ENCODE measurements around the gene GOLGA3. TPM values are rescaled to one million over a fixed set of nuclear protein-coding genes. Genes with fewer than 3 reads are reported as not detected.

GOLGA3 gene
- total and polyA plus RNA-seq, 9 of the 15 experiments (the other 6 are each of a cell fraction or from before 2014, with no cell fraction given), result 1.9 to 48.1 (median 18.4) TPM

DNA sequence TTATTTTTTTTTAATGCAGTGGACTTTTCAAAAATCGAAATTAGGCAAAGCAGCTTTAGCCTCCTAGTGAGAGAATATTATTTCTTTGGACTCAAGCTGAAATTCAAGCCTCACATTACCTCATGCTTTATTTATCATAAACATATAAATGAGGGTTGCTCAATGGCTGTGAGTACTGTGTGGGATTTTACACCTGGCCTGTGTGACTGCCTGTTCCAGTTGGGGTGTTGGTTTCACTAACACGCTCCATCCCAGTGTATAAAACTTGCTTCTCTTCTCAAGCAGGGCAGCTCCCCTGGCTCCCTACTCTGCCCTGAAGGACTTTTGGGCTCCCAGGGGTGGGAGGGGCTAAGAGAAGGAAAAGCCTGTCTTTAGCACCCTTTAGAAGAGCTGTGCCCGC is 82.1 kb downstream of the GOLGA3 start:
- Histone ChIP-seq H3K9me3 (replicated peaks; ENCODE audit: control insufficient read depth, insufficient read depth, low read depth, low read length) (no peaks in the 10 kb centered on the region), H3K9me1 (ENCODE audit: control insufficient read depth, insufficient read depth, low read length) (no peaks in the 10 kb centered on the region), H3K4me1 (replicated peaks in 1 of 2; ENCODE audit: control insufficient read depth in 2 of 2, insufficient read depth in 2 of 2, low read length in 2 of 2) (no peaks in the 10 kb centered on the region), H3K4me3 (no peak overlapping the region), H3K27me3 (ENCODE audit: control insufficient read depth in 2 of 2, insufficient read depth in 2 of 2, low read length in 2 of 2) (no peaks in the 10 kb centered on the region), H3K79me2 (ENCODE audit: control insufficient read depth, insufficient read depth, low read length) (peaks cover 16% of the 10 kb centered on the region; the same call in 2 of the 3 replicates), H4K20me1 (replicated peaks; ENCODE audit: control insufficient read depth, insufficient read depth, low read length) (peaks cover 4% of the 10 kb centered on the region; the same call in 1 of the 2 replicates), H2AFZ (ENCODE audit: low read depth, low read length) (no peak overlapping the region), H3K27ac (ENCODE audit: extremely low read depth, low read depth, low read length) (no peak overlapping the region), H3K9ac (ENCODE audit: insufficient read depth in 1 of 2, low read depth in 2 of 2, low read length in 2 of 2) (no peak overlapping the region), H3K36me3 (ENCODE audit: control insufficient read depth, insufficient read depth, low read length) (peaks cover 90% of the 10 kb centered on the region), H3K4me2 (ENCODE audit: insufficient read depth, low read length) (no peak overlapping the region)
- 94% methylated on average over 2 of the region's 3 CpGs for WGBS (ENCODE audit: insufficient coverage, low coverage, missing lambda C conversion rate)
- in situ Hi-C loops (cut with MboI), result no loop called here
- DNase-seq (ENCODE audit: extremely low read depth in 1 of 4, low spot score in 3 of 4) (no peak), ATAC-seq (no peak), FAIRE-seq (no peak)
- intact Hi-C loops (cut with micrococcal nuclease), result no loop called here
- ChIA-PET POLR2A (no interaction called here), CTCF (ENCODE audit: low intra/inter-chr PET ratio) (no interaction called here)
- no TSS peak for BruUV-seq (replicated peaks)
- TF ChIP-seq RUNX1 (IDR thresholded peaks at IDR 0.05; ENCODE audit: low read depth), result no peak
- no peak for TF ChIP-seq ZNF707 (CRISPR knock-in tag; conservative IDR thresholded peaks at IDR 0.05)
- TF ChIP-seq, protein P1, sequence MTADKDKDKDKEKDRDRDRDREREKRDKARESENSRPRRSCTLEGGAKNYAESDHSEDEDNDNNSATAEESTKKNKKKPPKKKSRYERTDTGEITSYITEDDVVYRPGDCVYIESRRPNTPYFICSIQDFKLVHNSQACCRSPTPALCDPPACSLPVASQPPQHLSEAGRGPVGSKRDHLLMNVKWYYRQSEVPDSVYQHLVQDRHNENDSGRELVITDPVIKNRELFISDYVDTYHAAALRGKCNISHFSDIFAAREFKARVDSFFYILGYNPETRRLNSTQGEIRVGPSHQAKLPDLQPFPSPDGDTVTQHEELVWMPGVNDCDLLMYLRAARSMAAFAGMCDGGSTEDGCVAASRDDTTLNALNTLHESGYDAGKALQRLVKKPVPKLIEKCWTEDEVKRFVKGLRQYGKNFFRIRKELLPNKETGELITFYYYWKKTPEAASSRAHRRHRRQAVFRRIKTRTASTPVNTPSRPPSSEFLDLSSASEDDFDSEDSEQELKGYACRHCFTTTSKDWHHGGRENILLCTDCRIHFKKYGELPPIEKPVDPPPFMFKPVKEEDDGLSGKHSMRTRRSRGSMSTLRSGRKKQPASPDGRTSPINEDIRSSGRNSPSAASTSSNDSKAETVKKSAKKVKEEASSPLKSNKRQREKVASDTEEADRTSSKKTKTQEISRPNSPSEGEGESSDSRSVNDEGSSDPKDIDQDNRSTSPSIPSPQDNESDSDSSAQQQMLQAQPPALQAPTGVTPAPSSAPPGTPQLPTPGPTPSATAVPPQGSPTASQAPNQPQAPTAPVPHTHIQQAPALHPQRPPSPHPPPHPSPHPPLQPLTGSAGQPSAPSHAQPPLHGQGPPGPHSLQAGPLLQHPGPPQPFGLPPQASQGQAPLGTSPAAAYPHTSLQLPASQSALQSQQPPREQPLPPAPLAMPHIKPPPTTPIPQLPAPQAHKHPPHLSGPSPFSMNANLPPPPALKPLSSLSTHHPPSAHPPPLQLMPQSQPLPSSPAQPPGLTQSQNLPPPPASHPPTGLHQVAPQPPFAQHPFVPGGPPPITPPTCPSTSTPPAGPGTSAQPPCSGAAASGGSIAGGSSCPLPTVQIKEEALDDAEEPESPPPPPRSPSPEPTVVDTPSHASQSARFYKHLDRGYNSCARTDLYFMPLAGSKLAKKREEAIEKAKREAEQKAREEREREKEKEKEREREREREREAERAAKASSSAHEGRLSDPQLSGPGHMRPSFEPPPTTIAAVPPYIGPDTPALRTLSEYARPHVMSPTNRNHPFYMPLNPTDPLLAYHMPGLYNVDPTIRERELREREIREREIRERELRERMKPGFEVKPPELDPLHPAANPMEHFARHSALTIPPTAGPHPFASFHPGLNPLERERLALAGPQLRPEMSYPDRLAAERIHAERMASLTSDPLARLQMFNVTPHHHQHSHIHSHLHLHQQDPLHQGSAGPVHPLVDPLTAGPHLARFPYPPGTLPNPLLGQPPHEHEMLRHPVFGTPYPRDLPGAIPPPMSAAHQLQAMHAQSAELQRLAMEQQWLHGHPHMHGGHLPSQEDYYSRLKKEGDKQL (CRISPR knock-in tag; IDR thresholded peaks at IDR 0.05; ENCODE audit: borderline replicate concordance), result no peak
- TF ChIP-seq MCM3 (IDR thresholded peaks at IDR 0.05), result no peak
- TF ChIP-seq, protein P2, sequence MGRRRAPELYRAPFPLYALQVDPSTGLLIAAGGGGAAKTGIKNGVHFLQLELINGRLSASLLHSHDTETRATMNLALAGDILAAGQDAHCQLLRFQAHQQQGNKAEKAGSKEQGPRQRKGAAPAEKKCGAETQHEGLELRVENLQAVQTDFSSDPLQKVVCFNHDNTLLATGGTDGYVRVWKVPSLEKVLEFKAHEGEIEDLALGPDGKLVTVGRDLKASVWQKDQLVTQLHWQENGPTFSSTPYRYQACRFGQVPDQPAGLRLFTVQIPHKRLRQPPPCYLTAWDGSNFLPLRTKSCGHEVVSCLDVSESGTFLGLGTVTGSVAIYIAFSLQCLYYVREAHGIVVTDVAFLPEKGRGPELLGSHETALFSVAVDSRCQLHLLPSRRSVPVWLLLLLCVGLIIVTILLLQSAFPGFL (CRISPR knock-in tag; IDR thresholded peaks at IDR 0.05), result no peak
- TF ChIP-seq PHB (CRISPR knock-in tag; IDR thresholded peaks at IDR 0.05), result no peak
- no peak for TF ChIP-seq RCOR1 (IDR thresholded peaks at IDR 0.05; ENCODE audit: borderline replicate concordance in 1 of 2, low read depth in 2 of 2, low read length in 2 of 2)
- TF ChIP-seq SREBF2 (CRISPR knock-in tag; IDR thresholded peaks at IDR 0.05), result no peak
- no peak for TF ChIP-seq ZNF77 (CRISPR knock-in tag; IDR thresholded peaks at IDR 0.05)
- no peak for TF ChIP-seq ZZZ3 (IDR thresholded peaks at IDR 0.05)
